ENCODE results near the gene NGFR.

The NGFR gene

GRCh38 chr17:49469831-49470810 is 25.0 kb upstream of the NGFR start:
- DNase-seq = no peak

DNA sequence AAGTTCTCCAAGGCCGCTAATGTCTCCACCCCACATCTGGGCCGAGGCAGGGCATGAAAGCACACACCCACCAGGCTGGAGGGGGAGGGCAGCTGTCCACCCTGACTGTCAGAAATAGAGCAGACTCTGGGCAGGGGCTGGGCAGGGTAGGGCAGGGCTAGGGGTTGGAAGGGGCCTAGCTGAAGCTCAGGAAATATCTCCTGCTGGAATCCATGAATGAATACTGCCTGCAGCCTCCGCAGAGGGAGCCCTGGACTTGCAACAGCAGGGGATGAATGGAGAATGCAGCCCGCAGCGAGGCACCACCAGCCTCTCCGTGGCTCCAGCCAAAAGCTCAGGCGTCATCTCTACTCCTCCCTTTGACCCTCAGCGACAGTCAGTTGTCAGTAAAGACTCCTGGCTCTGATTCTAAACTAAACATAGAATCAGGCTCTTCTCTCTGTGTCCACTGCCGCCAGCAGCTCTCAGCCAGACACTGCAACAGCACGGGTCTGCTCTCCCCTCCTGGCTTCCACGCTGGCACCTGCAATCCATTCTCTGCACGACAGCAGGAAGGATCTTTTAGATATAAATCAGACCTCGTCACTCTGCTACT is 23.9 kb upstream of the NGFR start:
- no peak for DNase-seq

GRCh38 chr17:49471769-49472168 is 23.3 kb upstream of the NGFR start:
- DNase-seq = no peak

DNA sequence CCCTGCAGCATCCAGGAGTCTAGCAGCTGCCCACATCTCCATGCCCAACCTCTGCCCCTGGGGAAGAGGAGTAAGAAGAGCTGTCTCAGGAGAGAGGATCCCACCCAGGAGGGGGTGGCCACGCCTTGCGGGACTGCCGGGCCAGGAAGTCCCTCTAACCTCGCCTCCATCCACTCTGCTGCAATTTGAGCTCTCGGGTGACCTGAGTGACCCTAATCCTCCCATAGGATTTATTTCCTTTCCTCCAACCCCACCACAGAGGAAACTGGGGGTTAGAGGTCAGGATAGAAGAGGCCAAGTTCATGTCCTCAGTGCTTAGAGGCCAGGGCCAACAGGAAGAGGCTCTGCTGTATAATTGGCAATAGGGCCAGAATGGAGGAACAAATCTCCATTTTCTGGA is 22.6 kb upstream of the NGFR start:
- no peak for DNase-seq

GRCh38 chr17:49473900-49474751 is 21.0 kb upstream of the NGFR start:
- DNase-seq = no peak

DNA sequence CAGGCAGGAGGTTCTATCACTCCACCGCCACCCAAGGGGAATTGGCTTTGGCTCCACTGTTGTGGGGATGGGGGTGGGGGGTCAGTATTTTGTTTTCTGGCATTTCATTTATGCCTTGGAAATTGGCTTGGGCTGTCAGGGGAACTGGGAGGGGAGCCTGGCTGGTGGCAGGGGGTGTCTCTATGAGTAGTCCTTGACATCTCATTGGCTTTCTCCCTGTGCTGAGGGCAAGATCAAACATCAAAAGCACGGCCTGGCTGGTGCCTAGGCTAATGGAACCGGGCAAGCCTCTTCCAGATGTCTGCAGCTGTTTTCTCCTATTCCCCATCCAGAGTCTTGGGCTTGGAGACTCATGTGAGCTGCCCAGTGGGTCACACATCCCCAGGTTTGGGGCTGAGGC is 17.4 kb upstream of the NGFR start:
- DNase-seq = no peak

DNA sequence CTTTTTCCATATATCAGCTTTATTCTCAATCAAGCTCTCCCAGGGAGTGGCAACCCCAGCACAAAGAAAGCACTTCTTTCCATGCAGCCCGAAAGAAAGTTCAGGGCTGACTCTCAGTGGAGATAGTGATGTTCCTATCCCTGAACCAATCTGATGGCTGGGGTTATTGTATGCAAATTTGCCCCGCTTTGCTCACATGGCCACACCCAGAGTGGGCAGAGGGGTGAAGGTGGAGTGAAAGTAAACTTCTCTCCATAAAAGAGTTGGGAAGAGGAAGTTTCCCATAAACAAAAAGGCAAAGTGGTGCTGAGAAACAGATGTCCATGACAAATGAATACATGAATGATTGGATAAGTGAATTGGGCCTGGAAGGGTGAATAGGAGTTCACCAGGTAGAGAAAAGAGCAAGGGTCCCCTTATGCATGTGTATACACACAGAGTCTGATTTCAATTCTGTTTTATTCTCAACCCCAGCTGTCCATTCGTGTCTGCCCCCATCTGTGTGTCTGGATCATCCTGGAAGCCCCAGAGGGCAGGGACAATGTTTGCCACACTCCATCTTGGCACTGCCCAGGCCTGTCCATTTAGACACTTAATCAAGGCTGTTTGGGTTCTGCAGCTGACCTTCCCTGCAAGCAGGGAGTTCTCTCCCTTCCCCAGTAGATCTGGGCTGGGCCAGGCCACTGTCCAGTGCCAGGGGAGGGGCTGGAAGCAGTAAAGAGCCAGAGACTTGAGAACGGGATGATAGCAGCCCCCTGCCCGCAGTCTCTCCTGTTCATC is 14.1 kb upstream of the NGFR start:
- DNase-seq = no peak

DNA sequence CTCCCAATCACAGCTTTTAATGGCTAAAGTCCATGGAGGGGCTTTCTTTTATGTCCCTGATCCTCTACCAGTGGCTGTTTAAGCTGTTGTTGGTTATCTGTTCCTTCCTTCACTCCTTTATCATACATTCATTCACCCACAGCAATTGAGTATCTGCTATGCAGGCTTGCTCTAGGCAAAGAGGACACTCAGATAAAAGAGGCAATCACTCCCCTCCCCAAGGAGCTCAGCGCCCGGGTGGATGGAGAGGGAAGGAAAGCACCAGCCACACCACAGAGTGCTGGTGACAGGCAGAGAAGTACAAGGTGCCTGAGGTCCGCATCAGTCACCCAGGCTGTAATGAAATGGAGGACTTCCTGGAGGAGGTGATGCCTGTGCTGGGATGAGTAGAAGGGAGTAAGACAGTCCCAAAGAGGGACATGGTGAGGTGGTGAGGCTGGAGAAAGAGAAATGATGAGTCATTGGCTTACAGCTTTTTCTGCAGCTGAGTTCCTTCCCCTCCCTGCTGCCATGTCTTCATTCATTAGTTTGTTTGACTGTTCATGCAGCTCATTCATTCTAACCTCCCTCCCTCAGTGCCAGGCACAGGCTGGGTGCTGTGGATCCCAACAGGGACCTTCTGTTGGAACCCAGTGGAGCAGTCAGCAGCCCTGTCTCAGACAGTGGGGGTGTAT is 12.8 kb upstream of the NGFR start:
- peak in 1 of 2 experiments; percentile 22 for DNase-seq

DNA sequence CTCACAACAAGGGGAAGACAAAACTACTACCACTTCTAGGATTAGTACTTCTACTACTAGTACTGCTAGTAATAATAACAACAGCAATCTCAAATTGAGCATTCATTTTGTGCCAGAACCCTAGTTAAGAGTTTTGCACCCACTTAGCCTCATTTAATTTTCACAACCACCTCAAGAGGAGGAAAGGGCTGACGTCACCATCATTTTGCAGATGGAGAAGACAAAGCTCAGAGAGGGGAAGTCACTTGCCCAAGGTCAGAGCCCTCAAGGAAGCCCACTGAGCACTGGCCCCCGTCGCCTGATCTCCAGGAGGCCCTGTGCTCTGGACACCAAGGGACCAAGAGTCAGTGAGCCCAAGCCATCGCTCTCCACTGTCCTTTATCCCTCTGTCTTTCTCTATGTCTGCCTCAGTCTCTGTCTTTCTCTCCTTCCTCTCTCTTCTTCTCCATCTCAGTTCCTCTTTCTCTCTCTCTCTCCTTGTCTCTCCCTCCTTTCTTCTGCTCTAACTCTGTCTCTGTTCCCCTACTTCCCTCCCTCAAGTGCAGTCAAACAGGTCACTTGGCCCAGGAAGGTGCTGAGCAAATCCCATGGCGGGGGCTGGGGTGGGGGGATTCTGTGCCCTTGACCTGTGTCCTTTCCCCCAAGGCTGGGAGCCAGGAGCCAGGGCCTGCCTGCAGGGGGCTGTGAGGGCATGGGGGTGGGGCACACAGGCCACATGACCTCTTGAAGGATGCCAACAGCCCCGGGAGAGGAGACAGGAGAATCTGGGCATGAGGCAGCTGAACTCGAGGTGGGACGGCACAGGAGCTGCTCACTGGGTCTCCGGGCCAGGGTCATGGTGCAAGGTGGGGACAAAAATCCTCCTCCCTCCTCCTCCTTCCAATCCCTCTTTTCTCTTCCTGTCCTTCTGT is 11.2 kb upstream of the NGFR start:
- no peak for DNase-seq

DNA sequence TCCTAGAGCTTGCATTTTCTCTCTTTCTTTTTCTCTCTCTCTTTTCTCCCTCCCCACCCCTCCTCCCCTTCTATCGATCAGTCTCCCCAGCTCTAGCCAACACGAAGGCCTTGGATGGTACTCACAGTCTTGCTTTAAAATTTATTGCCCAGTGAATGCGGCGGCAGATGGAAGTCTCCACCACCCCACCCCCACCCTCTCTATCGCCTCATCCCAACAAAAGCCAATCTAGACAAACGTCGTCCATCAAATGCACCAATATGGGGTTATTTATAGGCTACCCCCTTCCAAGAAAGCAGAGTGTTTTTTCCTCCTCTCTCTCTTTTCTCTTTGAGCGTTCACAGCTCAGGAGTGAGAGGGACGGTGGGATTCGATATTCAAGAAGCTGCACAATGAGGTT is 10.5 kb upstream of the NGFR start:
- no peak for DNase-seq

DNA sequence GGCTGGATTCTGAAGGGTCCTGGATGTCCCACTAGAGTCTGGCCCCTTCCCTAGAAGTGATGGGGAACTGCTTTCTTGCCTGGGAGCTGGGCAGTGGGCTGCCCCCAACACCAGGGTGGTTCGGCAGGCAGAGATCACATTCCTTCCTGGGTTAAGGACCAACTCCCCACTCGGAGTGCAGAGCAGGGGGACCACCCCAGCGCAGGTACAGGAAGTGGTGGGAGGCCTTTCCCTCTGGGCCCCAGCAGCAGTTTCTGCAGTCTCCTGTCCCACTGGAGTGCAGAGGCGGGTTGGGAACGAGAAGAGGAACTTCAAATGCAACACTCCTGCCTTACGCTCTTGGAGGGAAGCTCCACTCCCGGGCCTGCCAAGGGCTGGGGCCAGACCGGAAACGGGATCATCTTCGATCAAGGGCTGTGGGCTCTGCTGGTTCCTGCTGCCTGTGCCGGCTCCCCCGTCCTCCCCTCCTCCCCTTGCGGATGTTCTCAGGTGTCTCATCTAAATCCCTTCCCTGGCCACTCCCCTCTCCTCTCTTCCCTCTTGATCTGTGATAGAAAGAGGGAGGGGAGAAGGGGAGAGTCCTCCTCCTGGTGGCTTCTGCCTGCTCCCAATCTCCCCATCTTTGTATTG is 9.0 kb upstream of the NGFR start:
- DNase-seq = no peak

GRCh38 chr17:49487183-49487582 is 7.9 kb upstream of the NGFR start:
- DNase-seq = no peak

DNA sequence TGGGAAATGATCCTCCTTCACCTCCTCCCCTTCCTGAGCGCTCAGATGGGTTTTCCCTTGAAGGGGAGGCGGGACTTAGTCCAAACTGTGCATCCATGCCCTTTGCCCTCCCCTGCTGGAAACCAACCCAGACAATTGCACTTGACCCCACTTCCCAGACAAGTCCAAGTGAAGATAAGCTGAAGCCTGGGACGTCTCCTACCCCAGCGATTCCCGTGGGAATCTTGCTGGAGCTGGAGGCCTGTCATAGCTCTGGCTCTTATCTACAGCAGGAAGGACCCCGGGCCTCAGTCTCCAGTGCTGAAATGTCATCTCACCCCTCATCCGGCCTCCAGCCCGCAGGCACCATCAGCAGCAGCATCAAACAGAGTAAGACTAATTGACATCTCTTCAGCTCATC is 6.5 kb upstream of the NGFR start:
- DNase-seq = no peak

- no peak for DNase-seq
Observed at GRCh38 chr17:49489348-49489747, 5.7 kb upstream of the NGFR start.

- DNase-seq = no peak
Observed at GRCh38 chr17:49490276-49490675, 4.8 kb upstream of the NGFR start.

GRCh38 chr17:49491192-49491769 is 3.8 kb upstream of the NGFR start:
- no peak for DNase-seq

DNA sequence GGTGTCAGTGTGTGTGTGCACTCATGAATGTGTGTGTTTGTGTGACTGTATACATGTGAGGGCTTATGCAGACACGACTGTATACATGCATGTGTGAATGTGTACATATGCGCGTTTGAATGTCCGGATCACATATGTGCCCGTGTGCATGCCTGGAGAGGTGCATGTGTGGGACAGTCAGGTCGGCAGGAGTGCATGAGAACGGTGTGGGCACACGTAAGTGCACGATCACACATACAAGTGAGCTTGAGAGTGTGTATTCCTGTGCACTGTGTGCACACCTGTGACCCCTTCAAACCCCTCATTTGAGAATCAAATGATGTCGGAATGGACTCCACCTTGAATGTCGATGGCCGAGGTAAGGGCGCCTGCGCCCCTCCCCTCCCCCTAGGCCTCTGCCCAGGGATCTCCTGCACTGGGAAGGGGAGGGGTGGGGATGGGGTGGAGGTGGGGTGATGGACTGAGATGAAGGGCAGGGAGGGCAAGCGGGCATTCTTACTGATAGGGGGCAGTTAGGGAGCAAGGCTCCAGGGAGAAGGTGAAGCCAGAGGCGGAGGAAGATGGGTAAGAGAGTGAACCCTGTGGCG is 601 bp upstream of the NGFR start:
- DNase-seq = no peak

DNA sequence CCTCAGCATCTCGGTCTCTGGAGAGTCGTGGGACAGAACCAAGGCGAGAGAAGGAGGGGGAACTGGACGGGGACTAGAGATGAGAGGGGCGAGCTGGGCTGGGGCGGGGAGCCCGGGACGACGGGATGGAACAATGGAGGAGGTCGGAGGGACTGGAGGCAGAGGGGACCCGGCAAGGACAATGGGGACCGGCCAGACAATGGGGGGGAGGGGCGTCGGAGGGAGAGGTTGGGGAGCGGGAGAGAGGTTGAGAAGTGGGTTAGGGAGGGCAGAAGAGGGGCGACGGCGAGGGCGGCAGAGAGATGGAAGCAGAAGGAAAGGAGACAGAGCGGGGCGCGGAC is 719 bp downstream of the NGFR start:
- DNase-seq = no peak

- peak in 1 of 2 experiments; percentile 16 for DNase-seq
Observed at GRCh38 chr17:49496183-49496866, 1.2 kb downstream of the NGFR start.
